Measurements from ENCODE around the gene NRF1.

The NRF1 gene

GRCh38 chr7:129784437-129784782, 172.9 kb downstream of the NRF1 start:
- DNase-seq (ENCODE audit: extremely low read depth, low read depth): no peak
- TF ChIP-seq CTCF (IDR thresholded peaks at IDR 0.05; ENCODE audit: low read depth, low read length, missing control alignments): no peak
- H3K4me3 ChIP-seq (replicated peaks; ENCODE audit: low read depth, low read length): no peak overlapping the region

- DNase-seq (ENCODE audit: extremely low read depth, low read depth): no peak
- TF ChIP-seq CTCF (IDR thresholded peaks at IDR 0.05; ENCODE audit: low read depth, low read length, missing control alignments): no peak
- H3K4me3 ChIP-seq (replicated peaks; ENCODE audit: low read depth, low read length): no peak overlapping the region
Observed at GRCh38 chr7:129784783-129785684, 173.5 kb downstream of the NRF1 start.

GRCh38 chr7:129785685-129786514, 174.4 kb downstream of the NRF1 start:
- no peak overlapping the region for H3K4me3 ChIP-seq (replicated peaks; ENCODE audit: low read depth, low read length)
- no peak for DNase-seq (ENCODE audit: extremely low read depth, low read depth)
- TF ChIP-seq CTCF (IDR thresholded peaks at IDR 0.05; ENCODE audit: low read depth, low read length, missing control alignments): no peak

GRCh38 chr7:129786825-129787563, 175.5 kb downstream of the NRF1 start:
- no peak for DNase-seq (ENCODE audit: extremely low read depth, low read depth)
- no peak for TF ChIP-seq CTCF (IDR thresholded peaks at IDR 0.05; ENCODE audit: low read depth, low read length, missing control alignments)
- no peak overlapping the region for H3K4me3 ChIP-seq (replicated peaks; ENCODE audit: low read depth, low read length)

GRCh38 chr7:129789000-129789399, 177.5 kb downstream of the NRF1 start:
- TF ChIP-seq CTCF (IDR thresholded peaks at IDR 0.05; ENCODE audit: low read depth, low read length, missing control alignments): no peak
- no peak overlapping the region for H3K4me3 ChIP-seq (replicated peaks; ENCODE audit: low read depth, low read length)
- no peak for DNase-seq (ENCODE audit: extremely low read depth, low read depth)

GRCh38 chr7:129789652-129790051, 178.1 kb downstream of the NRF1 start:
- no peak for TF ChIP-seq CTCF (IDR thresholded peaks at IDR 0.05; ENCODE audit: low read depth, low read length, missing control alignments)
- H3K4me3 ChIP-seq (replicated peaks; ENCODE audit: low read depth, low read length): no peak overlapping the region
- DNase-seq (ENCODE audit: extremely low read depth, low read depth): no peak
